Stimulated activated CD8-positive, alpha-beta memory T cell treated with anti-CD3 and anti-CD28 coated beads, Interleukin-4, amount 100 ng/mL, for 1 hour (primary cell): ENCODE measurements around the gene RPUSD2.

ENCODE experiments used
- DNase-seq, 2 donors: peaks; one replicate each; pipeline ENCODE4 v3.0.0-alpha.2; 2020; ENCODE audit warnings: low read depth in 2 of 2, low spot score in 1 of 2

RPUSD2 gene, protein sequence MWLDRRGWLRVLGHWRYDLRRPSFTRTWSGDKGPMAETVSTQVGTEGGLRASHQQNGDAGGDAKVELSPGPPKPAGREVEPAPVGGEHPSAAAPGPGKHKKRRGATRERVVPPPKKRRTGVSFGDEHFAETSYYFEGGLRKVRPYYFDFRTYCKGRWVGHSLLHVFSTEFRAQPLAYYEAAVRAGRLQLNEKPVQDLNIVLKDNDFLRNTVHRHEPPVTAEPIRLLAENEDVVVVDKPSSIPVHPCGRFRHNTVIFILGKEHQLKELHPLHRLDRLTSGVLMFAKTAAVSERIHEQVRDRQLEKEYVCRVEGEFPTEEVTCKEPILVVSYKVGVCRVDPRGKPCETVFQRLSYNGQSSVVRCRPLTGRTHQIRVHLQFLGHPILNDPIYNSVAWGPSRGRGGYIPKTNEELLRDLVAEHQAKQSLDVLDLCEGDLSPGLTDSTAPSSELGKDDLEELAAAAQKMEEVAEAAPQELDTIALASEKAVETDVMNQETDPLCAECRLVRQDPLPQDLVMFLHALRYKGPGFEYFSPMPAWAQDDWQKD

DNA sequence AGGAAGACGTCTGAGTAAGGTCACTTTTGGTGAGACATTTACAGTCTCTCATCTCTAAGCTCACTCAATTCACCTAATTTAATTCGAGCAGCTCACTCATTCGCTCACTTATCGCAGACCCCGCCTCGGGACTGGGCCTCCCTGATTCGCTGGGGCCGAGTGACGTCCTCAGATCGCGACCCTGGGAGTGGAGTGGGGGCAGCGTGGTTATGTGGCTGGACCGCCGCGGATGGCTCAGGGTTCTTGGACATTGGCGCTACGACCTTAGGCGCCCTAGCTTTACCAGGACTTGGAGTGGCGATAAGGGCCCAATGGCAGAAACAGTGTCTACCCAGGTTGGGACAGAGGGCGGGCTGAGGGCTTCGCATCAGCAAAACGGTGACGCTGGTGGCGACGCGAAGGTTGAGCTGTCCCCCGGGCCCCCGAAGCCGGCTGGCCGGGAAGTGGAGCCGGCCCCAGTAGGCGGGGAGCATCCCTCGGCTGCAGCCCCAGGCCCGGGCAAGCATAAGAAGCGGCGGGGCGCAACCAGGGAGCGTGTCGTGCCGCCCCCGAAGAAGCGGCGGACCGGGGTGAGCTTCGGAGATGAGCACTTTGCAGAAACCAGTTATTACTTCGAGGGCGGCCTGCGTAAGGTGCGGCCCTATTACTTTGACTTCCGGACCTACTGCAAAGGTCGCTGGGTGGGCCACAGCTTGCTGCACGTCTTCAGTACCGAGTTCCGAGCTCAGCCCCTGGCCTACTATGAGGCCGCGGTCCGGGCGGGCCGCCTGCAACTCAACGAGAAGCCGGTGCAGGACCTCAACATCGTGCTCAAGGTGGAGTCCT is at the start of gene RPUSD2:
Gene RPUSD2 (plus strand): TSS at position 171 of the 825 bp plus-strand sequence. CDS start 39 bp downstream, at position 210.
- peak; percentile 83 to 84 for DNase-seq

DNA sequence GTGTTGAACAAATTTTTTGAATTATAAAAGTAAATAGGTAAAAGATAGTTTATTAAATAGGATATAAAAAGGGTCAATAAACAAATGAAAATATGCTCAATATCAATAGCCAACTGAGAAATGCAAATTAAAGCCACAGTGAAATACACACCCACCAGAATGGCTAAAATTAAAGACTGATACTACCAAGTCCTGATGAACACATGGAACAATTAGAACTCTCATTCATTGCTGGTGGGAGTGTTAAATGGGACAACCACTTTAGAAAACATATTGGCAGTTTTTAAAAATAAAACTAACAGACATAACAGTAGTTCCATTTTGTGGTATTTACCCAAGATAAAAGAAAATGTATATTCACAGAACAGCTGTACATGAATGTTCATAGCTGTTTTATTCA is 45.5 kb upstream of the RPUSD2 start:
- no peak for DNase-seq

DNA sequence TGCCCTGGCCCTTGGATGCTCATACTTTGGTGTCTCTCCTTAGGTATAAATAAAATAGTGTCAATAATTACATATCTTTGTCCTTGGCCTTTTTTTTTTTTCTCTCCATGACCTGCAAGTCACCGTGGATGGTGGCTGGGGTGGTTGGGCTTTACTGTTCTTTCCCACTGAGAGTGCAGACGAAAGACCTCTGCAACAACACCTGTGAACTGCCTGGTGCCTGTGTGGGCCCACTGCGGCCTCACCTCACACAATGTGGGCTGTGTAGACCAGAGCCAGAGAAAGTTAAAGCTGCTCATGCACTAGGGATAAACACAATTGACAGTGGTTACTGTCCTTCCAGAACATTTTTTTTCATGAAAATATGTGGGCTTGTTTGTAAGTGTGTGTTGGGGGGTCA is 43.2 kb upstream of the RPUSD2 start:
- DNase-seq, result no peak

DNA sequence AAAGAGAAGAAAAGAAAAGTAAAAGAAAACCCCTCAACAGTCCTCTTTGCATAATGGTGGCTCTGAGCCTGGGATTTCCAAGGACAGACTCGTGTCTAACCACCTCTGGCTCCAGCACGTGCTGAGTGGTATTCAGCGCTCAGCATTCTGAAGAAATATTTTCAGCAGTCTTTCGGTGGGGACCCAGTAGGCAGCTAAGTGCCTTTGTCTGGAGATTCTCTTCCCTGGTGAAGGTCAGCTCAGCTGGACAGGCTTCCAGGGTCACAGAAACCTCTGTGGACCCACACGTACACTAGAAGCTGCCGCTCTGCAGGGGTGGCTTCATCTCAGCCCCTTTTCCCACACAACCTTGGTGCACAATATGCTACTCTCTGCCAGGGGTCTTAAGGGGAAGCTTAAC is 40.3 kb upstream of the RPUSD2 start:
- no peak for DNase-seq

DNA sequence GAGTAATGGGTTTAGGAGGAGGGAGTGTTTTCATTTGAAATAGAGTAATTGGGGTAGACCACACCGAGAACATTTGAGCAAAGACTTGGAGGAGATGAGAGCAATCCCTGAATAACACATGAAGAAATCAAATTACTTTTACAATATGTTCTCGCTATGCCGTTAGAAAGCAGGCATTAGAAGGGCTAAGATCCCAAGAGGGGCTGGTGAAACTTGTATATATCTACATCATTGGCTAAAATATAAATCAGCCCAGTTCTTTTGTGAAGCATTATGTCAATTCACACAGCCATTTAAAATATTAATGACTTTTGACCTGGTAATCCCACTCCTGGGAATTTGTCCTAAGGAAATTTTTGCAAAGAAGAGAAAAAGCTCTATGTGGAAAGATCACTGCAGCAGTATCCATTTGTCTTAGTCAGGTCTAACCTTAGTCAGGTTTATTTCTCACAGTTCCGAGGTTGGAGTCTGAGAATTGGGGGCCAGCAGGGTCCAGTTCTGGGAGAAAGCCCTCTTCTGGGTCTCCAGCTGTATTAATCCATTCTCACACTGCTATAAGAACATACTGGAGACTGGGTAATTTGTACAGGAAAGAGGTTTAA is 35.2 kb upstream of the RPUSD2 start:
- DNase-seq, result no peak

DNA sequence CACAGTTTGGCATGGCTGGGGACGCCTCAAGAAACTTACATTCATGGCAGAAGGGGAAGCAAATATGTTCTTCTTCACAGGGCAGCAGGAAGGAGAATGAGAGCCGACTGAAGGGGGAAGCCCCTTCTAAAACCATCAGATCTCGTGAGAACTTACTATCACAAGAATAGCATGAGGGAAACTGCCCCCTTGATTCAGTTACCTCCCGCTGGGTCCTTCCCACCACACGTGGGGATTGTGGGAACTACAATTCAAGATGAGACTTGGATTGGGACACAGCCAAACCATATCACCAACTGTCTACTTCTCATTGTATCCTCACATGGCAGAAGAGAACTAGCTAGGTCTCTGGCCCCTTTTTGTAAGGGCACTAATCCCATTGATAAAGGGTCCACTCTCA is 34.7 kb upstream of the RPUSD2 start:
- no peak for DNase-seq

DNA sequence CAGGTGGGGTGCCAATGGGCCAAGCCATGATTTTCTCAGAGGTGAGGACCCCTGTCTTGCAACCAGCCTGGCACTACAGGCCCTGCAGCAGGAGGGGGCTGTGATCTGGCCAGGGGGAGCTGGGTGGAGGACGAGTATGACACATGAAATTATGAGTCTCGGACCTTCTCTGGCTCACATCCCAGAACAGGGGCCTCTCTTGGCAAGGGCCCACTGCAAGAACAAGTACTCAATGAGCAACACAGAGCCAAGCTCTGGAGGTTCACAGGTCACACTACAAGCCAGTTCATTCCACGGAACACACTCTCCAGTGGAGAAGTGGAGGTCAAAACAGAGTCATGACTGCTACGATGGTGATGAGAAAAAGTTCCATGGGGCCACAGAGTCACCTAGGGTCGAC is 32.6 kb upstream of the RPUSD2 start:
- DNase-seq, result no peak

DNA sequence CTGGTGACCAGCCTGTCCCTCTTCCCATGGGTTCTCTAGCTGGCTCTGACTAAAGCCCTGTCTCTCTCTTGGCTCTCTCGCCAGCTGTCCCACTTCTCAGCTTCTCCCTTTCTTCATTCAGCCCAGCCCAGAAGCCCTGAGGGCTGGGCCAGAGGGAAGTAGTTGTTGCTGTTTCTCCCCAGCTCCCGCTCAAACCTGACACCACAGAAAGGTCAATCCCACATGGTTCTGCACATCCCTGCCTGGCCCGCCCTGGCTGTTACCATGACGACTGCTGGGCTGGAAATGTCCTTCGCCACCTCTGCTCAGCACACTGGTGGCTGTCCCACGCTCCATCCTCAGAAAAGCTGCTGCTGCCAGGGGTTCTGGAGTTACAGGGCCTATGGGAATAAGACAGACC is 30.1 kb upstream of the RPUSD2 start:
- DNase-seq, result no peak

DNA sequence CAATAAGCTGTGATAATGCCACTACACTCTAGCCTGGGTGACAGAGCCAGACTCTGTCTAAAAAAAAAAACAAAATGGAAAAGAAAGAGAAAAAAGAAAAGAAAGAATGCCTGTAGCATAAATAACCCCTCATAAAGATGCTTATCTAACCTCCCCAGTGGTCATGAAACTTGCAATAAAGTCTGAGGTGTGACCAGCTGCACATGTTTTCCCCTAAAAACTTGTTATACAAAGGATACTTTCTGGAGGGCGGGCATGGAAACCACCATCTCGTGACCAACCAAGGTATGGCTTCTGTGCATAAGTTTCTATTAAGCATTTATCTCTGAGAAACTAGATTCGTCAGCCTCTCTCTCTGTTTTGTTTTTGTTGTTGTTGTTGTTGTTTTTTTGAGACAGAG is 26.0 kb upstream of the RPUSD2 start:
- no peak for DNase-seq

DNA sequence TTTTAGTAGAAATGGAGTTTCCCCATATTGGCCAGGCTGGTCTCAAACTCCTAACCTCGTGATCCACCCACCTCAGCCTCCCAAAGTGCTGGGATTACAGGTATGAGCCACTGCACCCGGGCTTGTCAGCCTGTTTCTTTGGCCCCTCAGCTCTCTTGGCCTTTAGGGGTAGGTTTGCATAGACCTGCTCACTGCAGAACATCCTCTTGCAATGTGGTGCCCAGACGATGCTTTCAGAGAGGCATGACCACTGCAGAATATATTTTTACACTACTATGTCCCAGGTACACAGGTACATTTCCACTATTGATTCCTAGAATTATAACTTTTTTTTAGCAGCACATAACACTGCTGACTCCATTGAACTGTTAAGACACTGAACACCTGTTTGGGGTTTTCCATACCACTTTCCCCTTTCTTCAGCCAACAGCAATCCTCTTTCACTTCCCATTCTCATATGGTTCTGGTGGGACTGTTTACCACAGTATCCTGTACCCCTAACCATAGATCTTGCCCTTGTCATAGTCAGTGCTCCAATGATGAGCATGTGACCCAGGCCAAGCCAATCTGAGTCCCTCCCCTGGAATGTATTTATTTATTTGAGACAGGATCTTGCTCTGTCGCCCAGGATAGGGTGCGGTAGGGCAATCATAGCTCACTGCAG is 25.3 kb upstream of the RPUSD2 start:
- no peak for DNase-seq

DNA sequence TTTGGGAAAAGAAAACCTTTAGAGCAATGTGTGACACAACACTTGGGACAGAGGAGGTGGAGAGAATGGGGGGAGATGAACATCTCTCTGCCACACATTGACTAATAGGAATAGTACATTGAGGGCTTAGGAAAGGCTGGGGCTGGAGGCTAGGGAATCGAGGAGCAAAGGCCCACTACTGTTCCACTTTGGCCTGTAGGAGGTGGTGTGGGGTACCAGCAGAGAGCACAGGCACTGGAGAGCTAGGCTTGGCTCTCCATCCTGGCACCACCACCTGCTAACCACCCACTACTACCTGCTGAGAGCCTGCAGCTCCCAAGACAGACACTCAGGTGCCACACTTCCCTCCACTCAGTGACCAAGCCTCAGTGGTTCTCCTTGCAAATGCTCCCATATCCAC is 23.6 kb upstream of the RPUSD2 start:
- no peak for DNase-seq

DNA sequence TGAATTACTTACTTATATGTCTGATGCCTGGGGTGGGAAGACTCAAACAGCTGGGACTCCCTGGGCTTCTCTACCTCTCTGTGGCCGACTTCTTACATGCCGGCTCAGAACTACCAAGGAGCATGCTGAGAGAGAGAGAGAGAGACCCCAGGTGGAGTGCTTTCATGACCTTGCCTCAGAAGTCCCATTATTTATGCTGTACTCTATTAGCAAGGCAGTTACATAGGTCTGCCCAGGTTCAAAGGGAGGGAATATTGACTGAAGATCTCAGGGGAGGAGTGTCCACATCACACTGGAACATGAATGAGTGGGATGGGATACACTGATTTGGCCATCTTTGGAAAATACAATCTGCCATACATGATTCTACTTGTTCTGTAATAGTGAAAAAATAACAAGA is 20.5 kb upstream of the RPUSD2 start:
- no peak for DNase-seq

DNA sequence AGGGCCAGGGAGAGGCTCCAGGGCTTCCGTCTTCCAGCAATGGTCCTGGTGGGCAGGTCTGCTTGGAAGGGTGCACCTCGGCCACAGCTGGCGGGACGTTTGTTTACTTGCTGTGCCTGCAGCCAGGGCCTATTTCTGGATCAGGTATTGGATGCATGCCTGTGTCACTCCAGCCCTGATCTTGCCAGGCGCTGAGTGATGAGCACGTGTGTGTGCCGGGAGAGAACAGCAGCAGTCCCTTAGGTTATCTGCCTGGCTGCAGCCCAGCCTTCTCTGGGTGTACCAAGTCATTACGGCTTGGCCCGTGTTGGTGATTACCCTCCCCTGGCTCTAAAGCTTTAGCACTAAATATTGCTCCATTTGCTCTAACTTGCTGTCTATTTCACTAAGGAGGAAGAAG is 19.2 kb upstream of the RPUSD2 start:
- no peak for DNase-seq

DNA sequence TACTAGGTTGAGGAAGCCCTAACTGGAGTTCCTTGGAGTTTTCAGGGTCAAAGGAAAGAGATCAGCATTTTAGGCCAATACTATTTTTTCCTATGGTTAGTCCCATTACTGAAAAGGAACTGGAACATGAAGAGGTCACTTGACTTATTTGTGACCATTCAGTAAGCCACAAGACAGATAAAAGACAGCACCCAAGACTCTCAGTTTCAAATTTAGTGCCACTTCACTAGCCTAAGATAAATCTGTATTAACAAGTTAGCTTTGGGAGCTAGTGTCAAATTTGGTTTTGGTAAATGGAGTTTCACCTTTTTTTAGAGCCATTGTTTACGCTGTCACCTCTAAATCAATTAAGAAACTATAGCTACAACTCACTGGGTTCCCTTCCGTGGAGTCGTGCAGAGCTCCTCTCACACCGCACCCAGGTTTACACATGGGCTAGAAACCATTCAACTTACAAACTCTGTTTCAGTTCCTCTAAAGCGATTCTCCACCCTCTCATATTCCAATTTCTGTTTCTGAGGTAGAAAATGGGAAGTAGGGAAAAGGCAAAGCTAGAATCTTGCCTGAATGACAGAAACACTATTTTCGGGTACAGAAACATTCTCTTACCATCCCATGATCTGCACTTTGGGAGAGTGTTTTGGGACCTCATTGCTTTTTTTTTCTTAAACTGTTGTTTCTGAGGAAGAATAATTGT is 18.6 kb upstream of the RPUSD2 start:
- no peak for DNase-seq

DNA sequence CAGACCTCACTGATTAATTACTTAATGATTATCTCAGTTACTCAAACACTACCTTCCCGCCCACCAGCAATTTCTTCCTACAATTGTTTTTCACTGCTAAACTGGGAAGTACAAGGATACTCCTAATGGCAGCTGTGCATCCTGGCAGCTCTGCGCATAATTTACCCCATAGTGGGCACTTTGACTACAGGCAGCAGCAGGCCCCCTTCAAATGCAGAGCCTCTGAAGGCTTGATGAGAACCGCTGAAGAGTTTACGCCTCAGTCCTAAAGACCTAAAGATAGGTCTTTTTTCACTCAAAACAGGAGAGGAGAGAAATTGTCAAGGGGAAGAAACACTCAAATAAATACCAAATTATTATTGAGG is 15.0 kb upstream of the RPUSD2 start:
- no peak for DNase-seq

DNA sequence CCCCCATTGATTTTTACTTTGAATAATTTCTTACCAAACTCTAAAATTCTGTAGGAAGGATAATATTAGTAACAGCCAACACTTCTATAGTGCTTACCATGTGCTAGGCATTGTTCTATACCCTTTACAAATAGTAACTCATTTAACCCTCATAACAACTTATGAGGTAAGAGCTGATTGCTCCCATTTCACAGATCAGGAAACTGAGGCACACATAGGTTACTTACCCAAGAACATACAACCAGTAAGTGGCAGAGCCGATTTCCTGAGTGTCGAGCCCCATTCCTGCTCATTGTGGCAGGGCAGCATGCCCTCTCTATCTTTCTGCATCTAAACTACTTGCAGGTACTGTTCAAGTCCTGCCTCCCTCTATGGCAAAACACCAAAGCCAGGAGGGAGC is 13.2 kb upstream of the RPUSD2 start:
- no peak for DNase-seq

DNA sequence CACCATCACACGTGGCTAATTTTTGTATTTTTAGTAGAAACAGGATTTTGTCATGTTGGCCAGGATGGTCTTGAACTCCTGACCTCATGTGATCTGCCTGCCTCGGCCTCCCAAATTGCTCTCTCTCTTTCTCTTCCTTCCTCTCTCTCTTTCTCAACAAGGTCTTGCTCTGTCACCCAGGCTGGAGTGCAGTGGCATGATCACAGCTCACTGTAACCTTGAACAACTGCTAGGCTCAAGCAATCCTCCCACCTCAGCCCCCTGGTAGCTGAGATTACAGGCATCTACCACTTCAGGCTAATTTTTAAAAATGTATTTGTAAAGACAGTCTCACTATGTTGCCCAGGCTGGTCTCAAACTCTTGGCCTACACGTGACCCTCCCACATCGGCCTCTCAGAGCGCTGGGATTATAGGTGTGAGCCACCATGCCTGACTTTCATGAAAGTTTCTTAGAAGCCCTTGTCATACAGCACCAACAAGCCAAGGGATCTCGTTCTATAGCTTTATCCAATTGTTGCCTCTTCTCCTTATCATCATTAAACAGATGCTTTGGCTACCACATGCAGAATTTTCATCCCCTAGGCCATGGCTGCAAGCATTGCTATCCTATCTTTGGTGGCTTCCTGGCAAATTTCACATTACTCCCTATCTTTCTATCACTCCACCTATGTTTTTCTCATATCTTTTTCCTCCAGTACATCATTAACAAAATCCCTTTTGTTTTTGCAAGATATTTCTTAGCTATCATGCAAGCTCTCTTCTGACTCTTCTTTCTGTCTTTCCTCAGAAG is 10.0 kb upstream of the RPUSD2 start:
- DNase-seq, result no peak

DNA sequence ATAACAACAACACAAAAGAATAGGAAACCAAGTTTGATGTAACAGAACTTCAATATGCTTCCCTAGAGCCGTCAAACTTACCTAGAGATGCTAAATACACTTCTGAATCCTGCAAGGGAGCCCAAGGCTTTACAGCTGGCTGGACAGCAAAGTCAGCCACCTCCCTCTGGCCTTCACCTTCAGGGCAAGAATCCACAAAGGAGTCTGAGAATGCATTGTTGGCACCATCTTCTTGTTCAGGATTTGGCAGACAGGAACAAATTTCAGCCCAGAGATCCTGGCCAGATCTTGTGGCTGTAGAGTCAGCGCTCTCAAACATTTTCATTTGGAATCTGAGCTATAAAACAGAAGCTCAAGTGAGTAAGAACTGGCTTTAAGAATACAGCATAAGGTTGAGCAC is 6.4 kb upstream of the RPUSD2 start:
- no peak for DNase-seq

DNA sequence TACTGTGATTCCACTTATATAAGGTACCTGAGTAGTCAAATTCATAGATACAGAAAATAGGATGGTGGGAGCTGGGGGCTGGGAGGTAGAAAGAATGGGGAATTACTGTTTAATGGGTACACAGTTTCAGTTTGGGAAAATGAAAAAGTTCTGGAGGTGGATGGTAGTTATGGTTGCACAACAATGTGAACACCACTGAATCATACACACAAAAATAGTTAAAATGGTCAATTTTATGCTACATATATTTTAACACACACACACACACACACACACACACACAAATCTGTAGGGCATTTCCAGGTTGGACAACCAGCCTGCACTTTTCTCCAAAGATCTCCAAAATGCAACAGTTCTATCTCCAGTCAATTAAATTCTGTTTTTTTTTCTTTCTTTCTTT is 5.7 kb upstream of the RPUSD2 start:
- DNase-seq, result no peak
